Measurements from ENCODE around the gene APLF. TPM values are rescaled to one million over a fixed set of nuclear protein-coding genes. Genes with fewer than 3 reads are reported as not detected.
"Not testable (repeated sequence)": the region's sequence is repeated elsewhere in the genome, so short reads cannot be mapped to it uniquely, and the experiment has no call there.

APLF gene
- total RNA-seq, 2 experiments from 2014 or later: 2.7 to 3.7 TPM

GRCh38 chr2:68500649-68501048 is 33.3 kb downstream of the APLF start:
- CTCF ChIA-PET: no interaction called here
- Mint-ChIP-seq H3K4me1 (peaks cover 1% of the 10 kb centered on the region), H3K27me3 (no peaks in the 10 kb centered on the region), H3K27ac (no peak overlapping the region), H3K36me3 (ENCODE audit: low read depth) (peaks cover 9% of the 10 kb centered on the region), H3K4me3 (no peak overlapping the region), H3K9me3 (peaks cover 9% of the 10 kb centered on the region)
- POLR2A ChIA-PET: no interaction called here
- no peak for DNase-seq

GRCh38 chr2:68501768-68502167 is 34.4 kb downstream of the APLF start:
- H3K27me3 Mint-ChIP-seq: no peaks in the 10 kb centered on the region
- H3K4me1 Mint-ChIP-seq: peaks cover 10% of the 10 kb centered on the region
- no peak for DNase-seq
- no peak overlapping the region for H3K27ac Mint-ChIP-seq
- peaks cover 14% of the 10 kb centered on the region for H3K36me3 Mint-ChIP-seq (ENCODE audit: low read depth)
- H3K4me3 Mint-ChIP-seq: no peak overlapping the region
- POLR2A ChIA-PET: no interaction called here
- H3K9me3 Mint-ChIP-seq: peaks cover 6% of the 10 kb centered on the region
- CTCF ChIA-PET: interaction anchor here (0.5 kb wide), 2 partner anchors 186 to 556 kb away, joined by 3 read pairs; no protein-coding TSS in a partner anchor

DNA sequence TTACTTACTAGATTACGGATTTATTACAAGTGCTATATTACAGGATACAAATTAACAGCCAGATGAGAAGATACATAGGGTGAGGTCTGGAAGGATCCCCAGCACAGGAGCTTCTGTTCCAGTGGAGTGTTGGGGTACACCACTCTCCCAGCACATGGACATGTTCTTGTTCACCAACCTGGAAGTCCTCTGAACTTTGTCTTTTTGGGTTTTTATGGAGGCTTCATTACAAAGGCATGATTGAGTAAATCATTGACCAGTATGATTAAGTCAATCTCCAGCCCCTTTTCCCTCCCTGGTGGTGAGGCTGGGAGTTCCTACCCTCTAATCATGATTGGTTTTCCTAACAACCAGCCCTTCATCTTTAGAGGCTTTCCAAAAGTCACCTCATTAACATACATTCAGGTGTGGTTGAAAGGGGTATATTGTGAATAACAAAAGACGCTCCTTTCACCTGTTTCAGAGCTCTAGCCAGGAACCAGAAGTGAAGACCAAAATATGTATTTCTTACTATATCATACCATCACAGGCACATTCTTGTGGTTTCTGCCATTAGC is 38.3 kb downstream of the APLF start:
- Mint-ChIP-seq H3K27ac (no peak overlapping the region), H3K4me1 (peaks cover 12% of the 10 kb centered on the region), H3K27me3 (no peaks in the 10 kb centered on the region), H3K36me3 (ENCODE audit: low read depth) (peaks cover 18% of the 10 kb centered on the region), H3K9me3 (peaks cover 5% of the 10 kb centered on the region), H3K4me3 (no peak overlapping the region)
- CTCF ChIA-PET: interaction anchor here (0.8 to 1.7 kb wide), 4 partner anchors 10 to 236 kb away, joined by 3 to 4 read pairs (median 3); no protein-coding TSS in a partner anchor
- POLR2A ChIA-PET: no interaction called here
- DNase-seq: no peak

GRCh38 chr2:68506170-68506569 is 38.8 kb downstream of the APLF start:
- Mint-ChIP-seq H3K27ac (peak overlapping the region; percentile 21), H3K9me3 (peaks cover 5% of the 10 kb centered on the region), H3K36me3 (ENCODE audit: low read depth) (peaks cover 18% of the 10 kb centered on the region), H3K27me3 (no peaks in the 10 kb centered on the region), H3K4me1 (peaks cover 12% of the 10 kb centered on the region), H3K4me3 (no peak overlapping the region)
- ChIA-PET CTCF (interaction anchor here (0.9 to 1.7 kb wide), 3 partner anchors 10 to 236 kb away, joined by 3 to 4 read pairs (median 3); no protein-coding TSS in a partner anchor), POLR2A (no interaction called here)
- no peak for DNase-seq

DNA sequence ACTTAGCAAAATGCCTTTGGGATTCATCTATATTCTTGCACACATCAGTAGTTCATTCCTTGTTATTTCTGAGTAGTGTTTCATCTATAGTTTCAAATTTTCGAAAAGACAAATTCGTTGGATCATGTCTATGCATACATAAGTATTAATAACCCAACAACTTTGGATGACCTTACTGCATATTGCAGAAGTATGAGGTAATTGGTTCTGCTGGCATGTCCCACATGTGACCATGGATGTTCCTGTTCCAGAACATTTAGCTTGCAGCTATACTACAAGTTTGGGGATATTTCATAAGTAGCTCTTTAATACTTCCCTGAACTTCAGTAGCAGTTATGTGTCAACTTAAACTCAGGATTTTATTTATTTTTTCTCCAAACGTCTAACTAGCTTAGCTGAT is 44.9 kb downstream of the APLF start:
- peaks cover under 1% of the 10 kb centered on the region for H3K9me3 Mint-ChIP-seq
- ChIA-PET CTCF (interaction anchor here (1.2 kb wide), 1 partner anchor 15 kb away, joined by 3 read pairs; no protein-coding TSS in a partner anchor), POLR2A (interaction anchor here (1.0 kb wide), 1 partner anchor 126 kb away, joined by 3 read pairs; no protein-coding TSS in a partner anchor)
- H3K27me3 Mint-ChIP-seq: no peaks in the 10 kb centered on the region
- H3K4me1 Mint-ChIP-seq: no peaks in the 10 kb centered on the region
- H3K36me3 Mint-ChIP-seq (ENCODE audit: low read depth): peaks cover 5% of the 10 kb centered on the region
- H3K4me3 Mint-ChIP-seq: no peak overlapping the region
- no peak overlapping the region for H3K27ac Mint-ChIP-seq
- DNase-seq: no peak

DNA sequence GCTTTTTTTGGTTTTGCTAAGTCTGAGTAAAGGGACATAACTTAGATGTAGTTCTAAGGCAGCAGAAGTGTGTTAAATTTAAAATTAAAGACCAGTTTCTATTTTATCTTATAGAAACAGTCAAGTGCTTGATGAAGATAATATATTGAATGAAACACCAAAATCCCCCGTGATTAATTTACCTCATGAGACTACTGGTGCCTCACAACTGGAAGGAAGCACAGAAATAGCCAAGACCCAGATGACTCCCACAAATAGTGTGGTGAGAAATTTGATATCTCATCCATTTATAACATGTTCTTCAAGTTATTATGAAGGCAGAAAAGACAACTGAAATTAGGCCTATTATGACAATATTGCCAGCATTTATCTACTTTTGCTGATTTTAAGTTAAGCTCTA is 45.6 kb downstream of the APLF start:
- POLR2A ChIA-PET: interaction anchor here (1.0 kb wide), 1 partner anchor 126 kb away, joined by 3 read pairs; no protein-coding TSS in a partner anchor

GRCh38 chr2:68514316-68514929 is 47.0 kb downstream of the APLF start:
- no peak overlapping the region for H3K27ac Mint-ChIP-seq
- H3K9me3 Mint-ChIP-seq: no peaks in the 10 kb centered on the region
- no peaks in the 10 kb centered on the region for H3K36me3 Mint-ChIP-seq (ENCODE audit: low read depth)
- ChIA-PET CTCF (no interaction called here), POLR2A (no interaction called here)
- no peak for DNase-seq
- no peaks in the 10 kb centered on the region for H3K27me3 Mint-ChIP-seq
- H3K4me3 Mint-ChIP-seq: no peak overlapping the region
- no peaks in the 10 kb centered on the region for H3K4me1 Mint-ChIP-seq

More for the DNA sequence above, 45.6 kb downstream of the APLF start:
- Mint-ChIP-seq H3K4me1 (no peaks in the 10 kb centered on the region), H3K27ac (no peak overlapping the region), H3K9me3 (no peaks in the 10 kb centered on the region), H3K27me3 (no peaks in the 10 kb centered on the region), H3K36me3 (ENCODE audit: low read depth) (peaks cover 5% of the 10 kb centered on the region), H3K4me3 (no peak overlapping the region)
- CTCF ChIA-PET: interaction anchor here (1.2 kb wide), 1 partner anchor 15 kb away, joined by 3 read pairs; no protein-coding TSS in a partner anchor
- no peak for DNase-seq

DNA sequence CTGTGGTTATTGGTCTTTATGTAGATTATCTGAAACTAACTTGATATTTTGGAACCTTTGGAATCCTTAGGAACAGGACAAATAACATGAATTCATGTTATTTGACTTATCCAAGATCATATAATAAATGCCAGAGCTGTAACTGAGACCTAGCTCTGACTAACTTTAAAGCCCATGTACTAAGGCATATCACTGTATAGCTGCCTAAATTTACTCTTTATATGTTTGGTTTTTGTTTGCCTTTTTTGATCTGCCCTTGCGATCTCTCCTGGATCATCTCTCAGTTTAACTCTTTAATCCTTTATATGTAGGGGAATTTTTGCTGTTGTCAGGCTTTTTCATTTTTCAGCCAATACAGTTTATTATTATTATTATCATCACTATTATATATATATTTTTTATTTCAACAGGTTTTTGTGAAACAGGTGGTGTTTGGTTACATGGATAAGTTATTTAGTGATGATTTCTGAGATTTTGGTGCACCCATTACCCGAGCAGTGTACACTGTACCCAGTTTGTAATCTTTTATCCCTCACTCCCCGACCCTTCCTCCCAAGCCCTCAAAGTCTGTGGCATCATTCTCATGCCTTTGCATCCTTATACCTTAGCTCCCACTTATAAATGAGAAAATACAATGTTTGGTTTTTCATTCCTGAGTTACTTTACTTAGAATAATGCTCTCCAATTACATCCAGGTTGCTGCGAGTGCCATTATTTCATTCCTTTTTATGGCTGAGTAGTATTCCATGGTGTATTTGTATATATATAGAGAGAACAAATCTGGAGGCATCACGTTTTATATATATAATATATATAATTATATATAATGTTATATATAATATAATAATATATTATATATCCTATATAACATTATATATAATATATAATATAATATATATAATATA is 48.9 kb downstream of the APLF start:
- Mint-ChIP-seq H3K9me3 (no peaks in the 10 kb centered on the region), H3K27me3 (no peaks in the 10 kb centered on the region), H3K4me3 (no peak overlapping the region), H3K36me3 (ENCODE audit: low read depth) (no peaks in the 10 kb centered on the region), H3K27ac (no peak overlapping the region), H3K4me1 (peaks cover 4% of the 10 kb centered on the region)
- peak; percentile 13 for DNase-seq
- ChIA-PET CTCF (no interaction called here), POLR2A (no interaction called here)

DNA sequence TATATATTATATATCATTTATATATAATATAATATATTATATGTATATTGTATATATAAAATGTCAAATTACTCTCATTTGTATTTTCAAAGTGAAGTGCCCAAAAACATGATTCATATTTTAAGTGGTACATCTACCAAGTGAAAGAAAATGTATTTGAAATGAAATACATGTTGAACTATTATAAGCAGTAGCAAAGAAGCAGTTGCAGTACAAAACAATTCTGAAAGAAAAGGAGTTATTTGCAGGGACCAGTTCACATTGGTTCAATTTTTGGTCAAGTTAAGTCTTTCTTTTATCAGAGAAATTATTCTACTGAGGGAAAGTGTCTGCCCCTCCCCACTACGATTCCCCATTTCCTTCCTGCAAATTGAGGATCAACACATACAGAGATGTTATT is 51.9 kb downstream of the APLF start:
- H3K4me3 Mint-ChIP-seq: no peak overlapping the region
- peaks cover 4% of the 10 kb centered on the region for H3K4me1 Mint-ChIP-seq
- ChIA-PET CTCF (no interaction called here), POLR2A (no interaction called here)
- no peaks in the 10 kb centered on the region for H3K27me3 Mint-ChIP-seq
- peaks cover 3% of the 10 kb centered on the region for H3K36me3 Mint-ChIP-seq (ENCODE audit: low read depth)
- DNase-seq: no peak
- no peaks in the 10 kb centered on the region for H3K9me3 Mint-ChIP-seq
- H3K27ac Mint-ChIP-seq: no peak overlapping the region

GRCh38 chr2:68521037-68521436 is 53.7 kb downstream of the APLF start:
- no peaks in the 10 kb centered on the region for H3K9me3 Mint-ChIP-seq
- H3K4me1 Mint-ChIP-seq: peaks cover 4% of the 10 kb centered on the region
- H3K4me3 Mint-ChIP-seq: no peak overlapping the region
- CTCF ChIA-PET: interaction anchor here (0.9 kb wide), 1 partner anchor 131 kb away, joined by 3 read pairs; no protein-coding TSS in a partner anchor
- no peaks in the 10 kb centered on the region for H3K27me3 Mint-ChIP-seq
- POLR2A ChIA-PET: no interaction called here
- no peak overlapping the region for H3K27ac Mint-ChIP-seq
- peaks cover 5% of the 10 kb centered on the region for H3K36me3 Mint-ChIP-seq (ENCODE audit: low read depth)
- DNase-seq: no peak

DNA sequence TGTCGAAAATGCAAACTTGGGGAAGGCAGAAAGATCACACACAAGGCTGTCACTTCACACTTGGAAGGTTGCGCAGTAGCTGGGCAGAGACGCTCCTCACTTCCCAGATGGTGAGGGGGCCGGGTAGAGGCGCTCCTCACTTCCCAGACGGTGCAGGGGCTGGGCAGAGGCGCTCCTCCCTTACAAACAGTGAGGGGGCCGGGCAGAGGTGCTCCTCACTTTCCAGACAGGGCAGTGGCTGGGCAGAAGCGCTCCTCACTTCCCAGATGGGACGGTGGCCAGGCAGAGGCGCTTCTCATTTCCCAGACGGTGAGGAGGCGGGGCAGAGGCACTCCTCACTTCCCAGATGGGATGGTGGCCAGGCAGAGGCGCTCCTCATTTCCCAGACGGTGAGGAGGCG is 59.6 kb downstream of the APLF start:
- H3K4me3 Mint-ChIP-seq; POLR2A ChIA-PET; H3K27me3 Mint-ChIP-seq; H3K27ac Mint-ChIP-seq; H3K4me1 Mint-ChIP-seq; H3K9me3 Mint-ChIP-seq; H3K36me3 Mint-ChIP-seq (ENCODE audit: low read depth); CTCF ChIA-PET; DNase-seq: not testable (repeated sequence)

- POLR2A ChIA-PET; H3K27ac Mint-ChIP-seq; H3K4me1 Mint-ChIP-seq; H3K9me3 Mint-ChIP-seq; H3K27me3 Mint-ChIP-seq; DNase-seq; H3K36me3 Mint-ChIP-seq (ENCODE audit: low read depth); CTCF ChIA-PET; H3K4me3 Mint-ChIP-seq: not testable (repeated sequence)
These were observed 60.1 kb downstream of the APLF start for GRCh38 chr2:68527343-68528081.
